Measurements from ENCODE around the gene STX12. TPM values are rescaled to one million over a fixed set of nuclear protein-coding genes. Genes with fewer than 3 reads are reported as not detected.
"Not testable (repeated sequence)": the region's sequence is repeated elsewhere in the genome, so short reads cannot be mapped to it uniquely, and the experiment has no call there.

STX12 gene
- total and polyA plus RNA-seq, 4 donors, result 32.5 to 94.0 (median 72.9) TPM

- H3K27me3 ChIP-seq (ENCODE audit: control insufficient read depth in 3 of 3, insufficient read depth in 3 of 3, low read length in 2 of 3), result no peaks in the 10 kb centered on the region
- H3K27ac ChIP-seq (ENCODE audit: low read depth in 1 of 2, low read length in 1 of 2), result peak overlapping the region; percentile 3 to 95
- H3K9ac ChIP-seq (ENCODE audit: insufficient read depth in 1 of 2, low read length in 2 of 2), result no peak overlapping the region
- ATAC-seq (ENCODE audit: insufficient read depth, low FRiP score) (peak; percentile 67), DNase-seq (peak; percentile 35 to 63 (median 40))
- no peak overlapping the region for H3K4me3 ChIP-seq
- TF ChIP-seq CTCF (IDR thresholded peaks at IDR 0.05; ENCODE audit: control extremely low read depth, extremely low read depth), result no peak
- peaks cover 5 to 25% (median 7%) of the 10 kb centered on the region in 5 donors for H3K4me1 ChIP-seq (ENCODE audit: control insufficient read depth in 5 of 5, insufficient read depth in 5 of 5, low read length in 5 of 5)
- peaks cover 4 to 13% (median 5%) of the 10 kb centered on the region in 4 donors for H3K36me3 ChIP-seq (ENCODE audit: control insufficient read depth in 4 of 4, insufficient read depth in 4 of 4, low read length in 4 of 4)
- H3K9me3 ChIP-seq (ENCODE audit: control insufficient read depth in 4 of 4, insufficient read depth in 3 of 4, low read length in 3 of 4), result no peaks in the 10 kb centered on the region
Observed at GRCh38 chr1:27785781-27786455, 12.9 kb downstream of the STX12 start.

DNA sequence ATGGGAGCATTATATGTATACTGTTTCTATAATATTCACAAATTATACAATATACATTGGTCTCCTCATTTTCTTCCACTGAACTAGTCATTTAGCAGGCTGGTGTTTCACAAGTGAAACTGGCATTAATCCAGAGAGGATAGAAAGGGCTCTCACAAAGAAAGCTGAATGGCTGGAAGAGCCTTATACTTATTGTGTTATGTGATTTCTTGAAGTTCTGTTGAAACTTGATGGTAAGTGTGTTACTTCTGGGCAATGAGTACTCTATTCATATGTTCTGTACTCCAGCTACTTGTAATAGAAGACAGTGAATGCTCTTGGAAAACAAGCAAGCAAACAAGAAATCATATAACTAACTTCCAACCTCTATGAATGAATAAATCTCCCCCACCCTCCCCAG is 14.9 kb downstream of the STX12 start:
- peaks cover 5 to 13% (median 8%) of the 10 kb centered on the region in 4 donors for H3K36me3 ChIP-seq (ENCODE audit: control insufficient read depth in 4 of 4, insufficient read depth in 4 of 4, low read length in 4 of 4)
- H3K9ac ChIP-seq (ENCODE audit: insufficient read depth in 1 of 2, low read length in 2 of 2), result peak overlapping the region in 1 of 2 donors; percentile 42
- TF ChIP-seq CTCF (IDR thresholded peaks at IDR 0.05; ENCODE audit: control extremely low read depth, extremely low read depth), result no peak
- peak overlapping the region in 1 of 2 donors; percentile 45 for H3K27ac ChIP-seq (ENCODE audit: low read depth in 1 of 2, low read length in 1 of 2)
- H3K4me1 ChIP-seq (ENCODE audit: control insufficient read depth in 5 of 5, insufficient read depth in 5 of 5, low read length in 5 of 5), result peaks cover 5 to 25% (median 6%) of the 10 kb centered on the region in 5 donors
- no peaks in the 10 kb centered on the region for H3K27me3 ChIP-seq (ENCODE audit: control insufficient read depth in 3 of 3, insufficient read depth in 3 of 3, low read length in 2 of 3)
- DNase-seq, result peak in 2 of 3 donors; percentile 69 to 85
- no peak overlapping the region for H3K4me3 ChIP-seq
- ATAC-seq (ENCODE audit: insufficient read depth, low FRiP score), result no peak
- H3K9me3 ChIP-seq (ENCODE audit: control insufficient read depth in 4 of 4, insufficient read depth in 3 of 4, low read length in 3 of 4), result no peaks in the 10 kb centered on the region

DNA sequence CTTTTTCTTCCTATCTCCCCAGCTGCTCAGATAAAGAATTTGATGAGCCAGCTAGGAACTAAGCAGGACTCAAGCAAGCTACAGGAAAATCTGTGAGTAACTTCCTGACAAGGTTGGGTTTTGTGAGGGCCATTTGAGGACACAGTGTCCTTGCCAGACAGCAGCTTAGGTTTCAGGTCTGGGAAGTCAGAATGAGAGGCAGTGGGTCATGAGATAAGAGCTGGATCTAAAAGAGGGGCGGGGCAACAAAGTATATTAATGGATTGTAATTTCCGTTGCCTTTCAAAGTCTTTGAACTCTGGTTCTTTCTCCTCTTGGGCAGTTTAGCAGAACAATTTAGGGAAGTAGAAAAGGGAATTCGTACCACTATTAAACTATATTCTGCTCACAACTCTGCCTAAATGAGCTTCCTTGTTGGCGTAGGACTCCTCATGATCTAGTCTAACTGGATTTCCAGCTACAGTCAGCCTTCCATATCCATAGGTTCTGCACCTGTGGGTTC is 16.6 kb downstream of the STX12 start:
- 8 to 37% methylated on average over 4 of the region's 4 CpGs for WGBS, 2 donors

GRCh38 chr1:27790270-27790669 is 17.3 kb downstream of the STX12 start:
- Histone ChIP-seq H3K27ac (ENCODE audit: low read depth in 1 of 2, low read length in 1 of 2) (peak overlapping the region in 1 of 2 donors; percentile 26), H3K36me3 (ENCODE audit: control insufficient read depth in 4 of 4, insufficient read depth in 4 of 4, low read length in 4 of 4) (peaks cover 7 to 22% (median 14%) of the 10 kb centered on the region in 4 donors), H3K4me1 (ENCODE audit: control insufficient read depth in 5 of 5, insufficient read depth in 5 of 5, low read length in 5 of 5) (peaks cover 4 to 21% (median 6%) of the 10 kb centered on the region in 5 donors)
- not testable (repeated sequence) for H3K27me3 ChIP-seq (ENCODE audit: control insufficient read depth in 3 of 3, insufficient read depth in 3 of 3, low read length in 2 of 3); DNase-seq; ATAC-seq (ENCODE audit: insufficient read depth, low FRiP score); H3K9ac ChIP-seq (ENCODE audit: insufficient read depth in 1 of 2, low read length in 2 of 2); H3K9me3 ChIP-seq (ENCODE audit: control insufficient read depth in 4 of 4, insufficient read depth in 3 of 4, low read length in 3 of 4); H3K4me3 ChIP-seq
- WGBS, 2 donors, result 85 to 91% methylated on average over 3 of the region's 3 CpGs

More for the DNA sequence above, 16.6 kb downstream of the STX12 start:
- ATAC-seq (ENCODE audit: insufficient read depth, low FRiP score) (peak; percentile 60), DNase-seq (peak in 1 of 3 donors; percentile 29)
- Histone ChIP-seq H3K36me3 (ENCODE audit: control insufficient read depth in 4 of 4, insufficient read depth in 4 of 4, low read length in 4 of 4) (peaks cover 7 to 20% (median 14%) of the 10 kb centered on the region in 4 donors), H3K9me3 (ENCODE audit: control insufficient read depth in 4 of 4, insufficient read depth in 3 of 4, low read length in 3 of 4) (no peaks in the 10 kb centered on the region), H3K27ac (ENCODE audit: low read depth in 1 of 2, low read length in 1 of 2) (peak overlapping the region; percentile 26 to 53), H3K27me3 (ENCODE audit: control insufficient read depth in 3 of 3, insufficient read depth in 3 of 3, low read length in 2 of 3) (no peaks in the 10 kb centered on the region), H3K4me3 (no peak overlapping the region), H3K4me1 (ENCODE audit: control insufficient read depth in 5 of 5, insufficient read depth in 5 of 5, low read length in 5 of 5) (peaks cover 4 to 23% (median 6%) of the 10 kb centered on the region in 5 donors), H3K9ac (ENCODE audit: insufficient read depth in 1 of 2, low read length in 2 of 2) (no peak overlapping the region)
- no peak for TF ChIP-seq CTCF (IDR thresholded peaks at IDR 0.05; ENCODE audit: control extremely low read depth, extremely low read depth)
